H1 (cell line): ENCODE data around the gene PDGFA. TPM values are rescaled to one million over a fixed set of nuclear protein-coding genes. Genes with fewer than 3 reads are reported as not detected.

Source experiments
- CTCF ChIA-PET: fragments of 300-600 bp; sonication (Branson Sonifier 250); formaldehyde crosslinking; loops from one replicate; lab custom pipeline; 2021; ENCODE audit not compliant: partially characterized antibody; lab: Charles Lee
- POLR2A ChIA-PET: fragments of 300-600 bp; sonication (Branson Sonifier 250); formaldehyde crosslinking; loops from one replicate; lab custom pipeline; 2021; ENCODE audit warnings: inconsistent platforms; ENCODE audit not compliant: partially characterized antibody; lab: Charles Lee
- DNase-seq, 2 experiments: peaks; one replicate each; pipeline versions ENCODE4 v3.0.0 to v3.0.0-alpha.2; 2010 to 2022; ENCODE audit warnings: low spot score in 2 of 2, low read depth in 1 of 2, mixed read lengths in 1 of 2
- FAIRE-seq: peaks from 2 replicates; lab custom pipeline; 2011; peaks lifted over from hg19 to GRCh38; lab: Jason Lieb, UNC
- H2AFZ ChIP-seq: 2 replicates; pipeline ENCODE4 v1.8.1; 2012; ENCODE audit warnings: low read length, inconsistent platforms
- H2AK5ac ChIP-seq: 2 replicates; pipeline ENCODE4 v1.6.1; 2013; ENCODE audit warnings: low read depth, low read length
- H2BK120ac ChIP-seq: replicated peaks from 2 replicates; pipeline ENCODE3; 2013; ENCODE audit warnings: low read depth, low read length, inconsistent platforms
- H2BK12ac ChIP-seq: 2 replicates; pipeline ENCODE4 v1.6.1; 2013; ENCODE audit warnings: low read depth, low read length
- H2BK15ac ChIP-seq: 2 replicates; pipeline ENCODE4 v1.6.1; 2013; ENCODE audit warnings: low read length
- H2BK20ac ChIP-seq: 2 replicates; pipeline ENCODE4 v1.6.1; 2013; ENCODE audit warnings: low read length
- H2BK5ac ChIP-seq: 2 replicates; pipeline ENCODE4 v1.6.1; 2013; ENCODE audit warnings: low read depth, low read length
- H3K14ac ChIP-seq: 2 replicates; pipeline ENCODE4 v1.6.1; 2013; ENCODE audit warnings: inconsistent platforms; ENCODE audit not compliant: insufficient read length
- H3K18ac ChIP-seq: 2 replicates; pipeline ENCODE4 v1.6.1; 2013; ENCODE audit warnings: low read length; ENCODE audit errors: extremely low read depth
- H3K23ac ChIP-seq: 2 replicates; pipeline ENCODE4 v1.6.1; 2013; ENCODE audit warnings: inconsistent platforms; ENCODE audit not compliant: insufficient read length
- H3K23me2 ChIP-seq: 2 replicates; pipeline ENCODE4 v1.6.1; 2013; ENCODE audit warnings: low read depth, low read length
- H3K27ac ChIP-seq: 2 replicates; pipeline ENCODE4 v1.6.1; 2011; ENCODE audit warnings: low read depth, low read length, inconsistent platforms
- H3K27me3 ChIP-seq, 4 experiments: replicated peaks in 1 of 4; 1 replicate in 1 of 4; 2 replicates in 3 of 4; pipeline versions ENCODE4 v1.6.1 to v1.8.1; 2011 to 2013; ENCODE audit warnings: low read length in 3 of 4, mild to moderate bottlenecking in 3 of 4, inconsistent platforms in 2 of 4, mixed read lengths in 2 of 4, moderate library complexity in 1 of 4; ENCODE audit not compliant: control insufficient read depth in 3 of 4, insufficient read depth in 3 of 4; ENCODE audit errors: extremely low read depth in 1 of 4
- H3K36me3 ChIP-seq, 4 experiments: 2 replicates each; pipeline versions ENCODE4 v1.6.1 to v1.8.1; 2011 to 2013; ENCODE audit warnings: mild to moderate bottlenecking in 4 of 4, low read length in 3 of 4, moderate library complexity in 2 of 4, control low read depth in 1 of 4, inconsistent platforms in 1 of 4; ENCODE audit not compliant: insufficient read depth in 4 of 4, control insufficient read depth in 2 of 4
- H3K4ac ChIP-seq: replicated peaks from 2 replicates; pipeline ENCODE3; 2013; ENCODE audit warnings: low read length, low read depth, mixed read lengths, inconsistent platforms; ENCODE audit not compliant: insufficient read length
- H3K4me1 ChIP-seq, 4 experiments: replicated peaks in 1 of 4; 1 replicate in 1 of 4; 2 replicates in 3 of 4; pipeline versions ENCODE4 v1.6.1 to v1.8.1; 2011 to 2013; ENCODE audit warnings: low read length in 3 of 4, inconsistent platforms in 2 of 4, mixed read lengths in 1 of 4; ENCODE audit not compliant: insufficient read depth in 4 of 4, control insufficient read depth in 3 of 4
- H3K4me2 ChIP-seq, 2 experiments: 2 replicates each; pipeline versions ENCODE4 v1.6.1 to v1.8.1; 2011 to 2013; ENCODE audit warnings: low read depth in 2 of 2, low read length in 2 of 2, control low read depth in 1 of 2, inconsistent platforms in 1 of 2, mild to moderate bottlenecking in 1 of 2; ENCODE audit not compliant: insufficient read depth in 1 of 2
- H3K4me3 ChIP-seq, 4 experiments: fragments of 200-600, 300-600 bp in 1 of 4; sonication (generic), shearing (Covaris generic), sonication (Bioruptor Twin) in 1 of 4; 2 replicates each; pipeline versions ENCODE4 v1.5.1 to v1.8.1; 2011 to 2016; ENCODE audit warnings: low read length in 4 of 4, low read depth in 3 of 4, control low read depth in 2 of 4, inconsistent platforms in 2 of 4, mild to moderate bottlenecking in 2 of 4, mixed read lengths in 1 of 4, moderate library complexity in 1 of 4; ENCODE audit not compliant: insufficient read depth in 2 of 4; ENCODE audit errors: extremely low read depth in 1 of 4
- H3K56ac ChIP-seq: replicated peaks from 2 replicates; pipeline ENCODE3; 2013; ENCODE audit warnings: low read depth, mild to moderate bottlenecking, mixed read lengths, low read length, inconsistent platforms; ENCODE audit not compliant: insufficient read length
- H3K79me1 ChIP-seq: 2 replicates; pipeline ENCODE4 v1.6.1; 2013; ENCODE audit warnings: low read depth, low read length, control low read depth
- H3K79me2 ChIP-seq, 2 experiments: 2 replicates each; pipeline versions ENCODE4 v1.6.1 to v1.8.1; 2012 to 2013; ENCODE audit warnings: low read length in 2 of 2, mild to moderate bottlenecking in 2 of 2, inconsistent platforms in 1 of 2; ENCODE audit not compliant: insufficient read depth in 2 of 2, control insufficient read depth in 1 of 2
- H3K9ac ChIP-seq, 4 experiments: replicated peaks in 1 of 4; 1 replicate in 1 of 4; 2 replicates in 3 of 4; pipeline versions ENCODE4 v1.6.1 to v1.8.1; 2011 to 2013; ENCODE audit warnings: low read depth in 3 of 4, low read length in 3 of 4, control low read depth in 2 of 4, mild to moderate bottlenecking in 2 of 4, moderate library complexity in 2 of 4, inconsistent platforms in 1 of 4; ENCODE audit errors: extremely low read depth in 1 of 4
- H3K9me3 ChIP-seq, 2 experiments: 2 replicates each; pipeline versions ENCODE4 v1.6.1 to v1.8.1; 2012 to 2013; ENCODE audit warnings: mild to moderate bottlenecking in 2 of 2, moderate library complexity in 2 of 2, control low read depth in 1 of 2, inconsistent platforms in 1 of 2, low read depth in 1 of 2, low read length in 1 of 2, mixed read lengths in 1 of 2; ENCODE audit not compliant: insufficient read depth in 2 of 2
- H4K20me1 ChIP-seq, 2 experiments: replicated peaks in 1 of 2; 2 replicates each; pipeline versions ENCODE3 to v1.8.1; 2011 to 2013; ENCODE audit warnings: inconsistent platforms in 2 of 2, low read length in 2 of 2, mild to moderate bottlenecking in 1 of 2; ENCODE audit not compliant: insufficient read depth in 2 of 2, control insufficient read depth in 1 of 2
- H4K5ac ChIP-seq: 2 replicates; pipeline ENCODE4 v1.6.1; 2013; ENCODE audit warnings: low read length, low read depth, mixed read lengths, inconsistent platforms; ENCODE audit not compliant: insufficient read length
- H4K8ac ChIP-seq: 2 replicates; pipeline ENCODE4 v1.8.0; 2013; ENCODE audit warnings: mild to moderate bottlenecking, moderate library complexity, low read length, inconsistent platforms; ENCODE audit not compliant: insufficient read depth; ENCODE audit errors: extremely low read depth
- H4K91ac ChIP-seq: replicated peaks from 2 replicates; pipeline ENCODE3; 2013; ENCODE audit warnings: low read length, mixed read lengths, inconsistent platforms; ENCODE audit not compliant: insufficient read length
- BRCA1 ChIP-seq: IDR thresholded peaks from 2 replicates; pipeline ENCODE4 v1.6.1; 2012; ENCODE audit warnings: low read depth, low read length, improper control_type of control experiment
- CEBPB ChIP-seq: IDR thresholded peaks from 2 replicates; pipeline ENCODE4 v1.6.1; 2012; ENCODE audit warnings: low read depth, low read length
- CHD2 ChIP-seq: IDR thresholded peaks from 2 replicates; pipeline ENCODE4 v1.6.1; 2012; ENCODE audit warnings: low read length, improper control_type of control experiment
- CREB1 ChIP-seq: IDR thresholded peaks from 2 replicates; pipeline ENCODE4 v1.6.1; 2012; ENCODE audit warnings: inconsistent platforms
- EP300 ChIP-seq, 2 experiments: IDR thresholded peaks; 1 replicate in 1 of 2; 2 replicates in 1 of 2; pipeline ENCODE4 v1.6.1; 2011 to 2012; ENCODE audit warnings: low read depth in 2 of 2, low read length in 2 of 2, mild to moderate bottlenecking in 2 of 2, borderline replicate concordance in 1 of 2, inconsistent platforms in 1 of 2, moderate library complexity in 1 of 2
- JUND ChIP-seq: IDR thresholded peaks from 2 replicates; pipeline ENCODE4 v1.6.1; 2011; ENCODE audit warnings: mild to moderate bottlenecking, improper control_type of control experiment, low read length
- MAFK ChIP-seq: IDR thresholded peaks from 2 replicates; pipeline ENCODE4 v1.6.1; 2012; ENCODE audit warnings: low read depth, mild to moderate bottlenecking, improper control_type of control experiment, low read length
- RFX5 ChIP-seq: IDR thresholded peaks from 2 replicates; pipeline ENCODE4 v1.6.1; 2011; ENCODE audit warnings: low read depth, low read length, improper control_type of control experiment, borderline replicate concordance
- SUZ12 ChIP-seq: fragments of 200-600 bp; sonication (generic); IDR thresholded peaks from 2 replicates; pipeline ENCODE4 v1.6.1; 2012; ENCODE audit warnings: mild to moderate bottlenecking, inconsistent platforms, low read length, moderate library complexity, mixed read lengths
- WGBS, 2 experiments: shearing (Covaris generic) in 1 of 2; methylation state at CpG; one replicate each; pipeline versions ENCODE4 v1.1.6 to v1.1.7; 2013 to 2015; ENCODE audit warnings: low lambda C conversion rate in 2 of 2, mixed read lengths in 2 of 2, inconsistent platforms in 1 of 2, low coverage in 1 of 2, missing lambda C conversion rate in 1 of 2; ENCODE audit not compliant: insufficient replicate concordance in 2 of 2, insufficient coverage in 1 of 2, insufficient read length in 1 of 2; ENCODE audit errors: extremely low coverage in 1 of 2, missing lambda C conversion rate in 1 of 2; 5-methylcytosine and 5-hydroxymethylcytosine counted together
- polyA plus RNA-seq, 7 experiments: library from polyadenylated mRNA; depleted of rRNA in 3 of 7; stranded (reverse) in 5 of 7; unstranded in 2 of 7; fragments of >200 nt in 5 of 7; fragments of 200-250 nt in 2 of 7; gene quantifications; 1 replicate in 5 of 7; 2 replicates in 1 of 7; 4 replicates in 1 of 7; pipeline versions ENCODE4 v1.2.1 to v1.2.3, GENCODE V29; 2011 to 2013; ENCODE audit warnings: missing spikeins in 2 of 7, mixed read lengths in 2 of 7
- total RNA-seq: library from RNA; stranded (reverse); fragmentation: NEBNext Ultra II Directional; extraction: Animal tissue kit (Norgen Biotek cat#: 25700); gene quantifications from 2 replicates; pipeline ENCODE4 v1.2.1, GENCODE V29; 2021

The PDGFA gene
- total and polyA plus RNA-seq, 2 of the 8 experiments (the other 6 are each of a cell fraction or from before 2014, with no cell fraction given): 21.1 to 43.0 TPM

GRCh38 chr7:512541-513311 is 6.9 kb downstream of the PDGFA start:
- H3K23me2 ChIP-seq: peaks cover 1% of the 10 kb centered on the region; the same call in 1 of the 2 replicates
- H3K9ac ChIP-seq: no peak overlapping the region
- no peak overlapping the region for H3K4me2 ChIP-seq
- no peak for TF ChIP-seq SUZ12
- TF ChIP-seq MAFK: no peak
- no peak for TF ChIP-seq CEBPB
- no peak for TF ChIP-seq BRCA1
- TF ChIP-seq JUND: no peak
- TF ChIP-seq CHD2: no peak
- TF ChIP-seq CREB1: no peak
- TF ChIP-seq RFX5: no peak
- TF ChIP-seq EP300 (IDR thresholded peaks at IDR 0.05; ENCODE audit: borderline replicate concordance in 1 of 2, low read depth in 2 of 2, low read length in 2 of 2): no peak
- FAIRE-seq (no peak), DNase-seq (no peak)
- H3K79me2 ChIP-seq: peaks cover 0 to 50% of the 10 kb centered on the region in 2 experiments; a peak in 3 of 4 replicates
- CTCF ChIA-PET: interaction anchor here (0.7 to 2.0 kb wide), 4 partner anchors 12 to 191 kb away, joined by 3 to 7 read pairs (median 4); no protein-coding TSS in a partner anchor
- no peak overlapping the region for H2BK15ac ChIP-seq
- H4K20me1 ChIP-seq: peaks cover 7 to 14% of the 10 kb centered on the region in 2 experiments
- H3K4me1 ChIP-seq: peaks cover 6 to 35% (median 15%) of the 10 kb centered on the region in 4 experiments
- POLR2A ChIA-PET: interaction anchor here (0.8 to 1.4 kb wide), 5 partner anchors 11 to 224 kb away, joined by 3 read pairs; no protein-coding TSS in a partner anchor
- no peak overlapping the region; the same call in 1 of the 2 replicates for H3K18ac ChIP-seq
- H2AK5ac ChIP-seq: peak overlapping the region; percentile 53; the same call in 1 of the 2 replicates
- H3K36me3 ChIP-seq: peaks cover 0 to 16% (median 6%) of the 10 kb centered on the region in 4 experiments; a peak in 4 of 8 replicates
- H2AFZ ChIP-seq: no peak overlapping the region
- H4K91ac ChIP-seq: peak overlapping the region; percentile 0
- no peak overlapping the region for H3K56ac ChIP-seq
- H3K14ac ChIP-seq: no peak overlapping the region
- H2BK5ac ChIP-seq: peak overlapping the region; percentile 60; the same call in 1 of the 2 replicates
- H4K8ac ChIP-seq: peak overlapping the region; percentile 83
- no peak overlapping the region for H3K23ac ChIP-seq
- H2BK120ac ChIP-seq: no peak overlapping the region
- WGBS, 2 experiments: 90% methylated on average over 32 of the region's 32 CpGs; no CpG with 5 or more reads in 1 of the 2 experiments
- no peak overlapping the region for H3K4me3 ChIP-seq
- H2BK20ac ChIP-seq: no peak overlapping the region
- H2BK12ac ChIP-seq: no peak overlapping the region
- 0 out of 7 replicates have a peak, but pooled peaks cover 0 to 3% (median 0%) of the 10 kb centered on the region in 4 experiments for H3K27me3 ChIP-seq
- no peak overlapping the region for H3K4ac ChIP-seq
- H3K9me3 ChIP-seq: no peaks in the 10 kb centered on the region
- H3K27ac ChIP-seq: no peak overlapping the region
- H4K5ac ChIP-seq: no peak overlapping the region
- H3K79me1 ChIP-seq: no peaks in the 10 kb centered on the region; the same call in none of the 2 replicates
